ENCODE measurements around the gene SPOCK3. TPM values are rescaled to one million over a fixed set of nuclear protein-coding genes. Genes with fewer than 3 reads are reported as not detected.

SPOCK3 gene
- total and polyA plus RNA-seq, 2 experiments from 2014 or later = 1.6 to 4.1 TPM

DNA sequence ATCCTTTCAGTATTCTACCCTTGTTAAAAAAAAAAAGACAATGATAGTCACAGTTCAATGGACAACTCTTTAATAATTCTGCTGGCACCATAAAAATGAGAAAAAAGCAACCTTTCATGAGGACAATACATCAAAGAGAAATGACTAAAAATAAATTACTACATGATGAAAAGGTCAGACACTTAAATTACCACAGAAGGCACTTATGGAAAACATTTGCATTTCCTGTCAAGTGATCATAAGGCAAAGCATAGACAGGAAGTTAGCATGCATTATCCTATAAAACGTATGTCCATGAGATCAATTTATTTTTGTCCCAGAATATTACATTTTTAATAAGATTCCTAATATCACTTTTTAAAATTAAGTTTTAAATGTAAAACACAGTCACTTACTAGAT lies 303.8 kb downstream of the SPOCK3 start:
- Histone ChIP-seq H3K27me3 (ENCODE audit: insufficient read depth) (no peaks in the 10 kb centered on the region), H2AFZ (no peak overlapping the region), H3K36me3 (ENCODE audit: insufficient read depth) (no peaks in the 10 kb centered on the region), H3K4me3 (no peak overlapping the region), H3K9me2 (ENCODE audit: insufficient read depth) (0 out of 2 replicates have a peak, but pooled peaks cover 3% of the 10 kb centered on the region), H4K20me1 (replicated peaks; ENCODE audit: insufficient read depth) (no peaks in the 10 kb centered on the region), H3K4me2 (no peak overlapping the region), H3K4me1 (ENCODE audit: insufficient read depth) (no peaks in the 10 kb centered on the region), H3K79me2 (replicated peaks; ENCODE audit: insufficient read depth) (no peaks in the 10 kb centered on the region), H3F3A (replicated peaks; ENCODE audit: low read depth) (no peaks in the 10 kb centered on the region), H3K27ac (ENCODE audit: low read depth) (no peak overlapping the region)
- no peak for ATAC-seq
- H3K36me3 Mint-ChIP-seq (ENCODE audit: low read depth) = no peaks in the 10 kb centered on the region
- no peak for TF ChIP-seq EZH2phosphoT487 (IDR thresholded peaks at IDR 0.05; ENCODE audit: unreplicated experiment)
- H3K4me3 Mint-ChIP-seq = no peak overlapping the region
- peaks cover 2% of the 10 kb centered on the region; the same call in 1 of the 3 replicates for H3K9me3 Mint-ChIP-seq
- no peaks in the 10 kb centered on the region for H3K4me1 Mint-ChIP-seq
- no peak overlapping the region for H3K27ac Mint-ChIP-seq
- DNase-seq (ENCODE audit: low spot score) = no peak
- H3K27me3 Mint-ChIP-seq (ENCODE audit: insufficient read depth, low read depth, poor library complexity) = no peaks in the 10 kb centered on the region

GRCh38 chr4:166924424-166924823 lies 309.9 kb downstream of the SPOCK3 start:
- H3K79me2 ChIP-seq (replicated peaks; ENCODE audit: insufficient read depth) = no peaks in the 10 kb centered on the region
- H3K9me3 Mint-ChIP-seq = no peaks in the 10 kb centered on the region
- H3K4me3 Mint-ChIP-seq = no peak overlapping the region
- no peaks in the 10 kb centered on the region for H3K27me3 ChIP-seq (ENCODE audit: insufficient read depth)
- no peak overlapping the region for H2AFZ ChIP-seq
- H3K27me3 Mint-ChIP-seq (ENCODE audit: insufficient read depth, low read depth, poor library complexity) = no peaks in the 10 kb centered on the region
- ATAC-seq (no peak), DNase-seq (ENCODE audit: low spot score) (no peak)
- H3F3A ChIP-seq (replicated peaks; ENCODE audit: low read depth) = no peaks in the 10 kb centered on the region
- H3K36me3 Mint-ChIP-seq (ENCODE audit: low read depth) = no peaks in the 10 kb centered on the region
- H3K4me2 ChIP-seq = no peak overlapping the region
- H3K36me3 ChIP-seq (ENCODE audit: insufficient read depth) = no peaks in the 10 kb centered on the region
- H3K27ac Mint-ChIP-seq = 0 out of 2 replicates have a peak overlapping the region, but pooled peaks have one; percentile 3
- no peaks in the 10 kb centered on the region for H4K20me1 ChIP-seq (replicated peaks; ENCODE audit: insufficient read depth)
- no peaks in the 10 kb centered on the region for H3K9me2 ChIP-seq (ENCODE audit: insufficient read depth)
- no peak overlapping the region for H3K27ac ChIP-seq (ENCODE audit: low read depth)
- H3K4me1 ChIP-seq (ENCODE audit: insufficient read depth) = no peaks in the 10 kb centered on the region
- H3K4me1 Mint-ChIP-seq = no peaks in the 10 kb centered on the region; the same call in 2 of the 3 replicates
- H3K4me3 ChIP-seq = no peak overlapping the region
- no peak for TF ChIP-seq ZNF462 (CRISPR knock-in tag; IDR thresholded peaks at IDR 0.05)
- TF ChIP-seq REST (IDR thresholded peaks at IDR 0.05; ENCODE audit: unreplicated experiment) = no peak
- TF ChIP-seq ZNF114 (CRISPR knock-in tag; IDR thresholded peaks at IDR 0.05) = no peak
- TF ChIP-seq CREB1 (CRISPR knock-in tag; IDR thresholded peaks at IDR 0.05; ENCODE audit: low read depth) = no peak
- TF ChIP-seq EZH2phosphoT487 (IDR thresholded peaks at IDR 0.05; ENCODE audit: unreplicated experiment) = no peak
- TF ChIP-seq, protein P1, sequence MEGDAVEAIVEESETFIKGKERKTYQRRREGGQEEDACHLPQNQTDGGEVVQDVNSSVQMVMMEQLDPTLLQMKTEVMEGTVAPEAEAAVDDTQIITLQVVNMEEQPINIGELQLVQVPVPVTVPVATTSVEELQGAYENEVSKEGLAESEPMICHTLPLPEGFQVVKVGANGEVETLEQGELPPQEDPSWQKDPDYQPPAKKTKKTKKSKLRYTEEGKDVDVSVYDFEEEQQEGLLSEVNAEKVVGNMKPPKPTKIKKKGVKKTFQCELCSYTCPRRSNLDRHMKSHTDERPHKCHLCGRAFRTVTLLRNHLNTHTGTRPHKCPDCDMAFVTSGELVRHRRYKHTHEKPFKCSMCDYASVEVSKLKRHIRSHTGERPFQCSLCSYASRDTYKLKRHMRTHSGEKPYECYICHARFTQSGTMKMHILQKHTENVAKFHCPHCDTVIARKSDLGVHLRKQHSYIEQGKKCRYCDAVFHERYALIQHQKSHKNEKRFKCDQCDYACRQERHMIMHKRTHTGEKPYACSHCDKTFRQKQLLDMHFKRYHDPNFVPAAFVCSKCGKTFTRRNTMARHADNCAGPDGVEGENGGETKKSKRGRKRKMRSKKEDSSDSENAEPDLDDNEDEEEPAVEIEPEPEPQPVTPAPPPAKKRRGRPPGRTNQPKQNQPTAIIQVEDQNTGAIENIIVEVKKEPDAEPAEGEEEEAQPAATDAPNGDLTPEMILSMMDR (conservative IDR thresholded peaks at IDR 0.05; ENCODE audit: low read depth in 2 of 2) = no peak
- no peak for TF ChIP-seq NANOG (IDR thresholded peaks at IDR 0.05; ENCODE audit: borderline replicate concordance)
- TF ChIP-seq POLR2AphosphoS5 (IDR thresholded peaks at IDR 0.05; ENCODE audit: low read depth) = no peak
- no peak for TF ChIP-seq STAT1 (IDR thresholded peaks at IDR 0.05; ENCODE audit: unreplicated experiment)
- TF ChIP-seq EZH2 (IDR thresholded peaks at IDR 0.05; ENCODE audit: low read depth, unreplicated experiment) = no peak
- no peak for TF ChIP-seq JUNB (IDR thresholded peaks at IDR 0.05; ENCODE audit: unreplicated experiment)

Measured in GM23338 (cell line).